Fibroblast of pulmonary artery (primary cell): ENCODE data around the gene RIF1.

Experiments used
- DNase-seq: peaks from one replicate; pipeline ENCODE4 v3.0.0-alpha.2; 2010; ENCODE audit warnings: low read depth
- H3K4me3 ChIP-seq: replicated peaks from 2 replicates; pipeline ENCODE4 v1.5.1; 2011; ENCODE audit warnings: low read depth, mild to moderate bottlenecking, control low read depth, low read length, moderate library complexity
- TF ChIP-seq, protein P1 (sequence below): IDR thresholded peaks from 2 replicates; pipeline ENCODE4 v1.5.1; 2011; ENCODE audit warnings: mild to moderate bottlenecking, control low read depth, low read length, inconsistent platforms; ENCODE audit errors: missing control alignments

RIF1 gene

DNA sequence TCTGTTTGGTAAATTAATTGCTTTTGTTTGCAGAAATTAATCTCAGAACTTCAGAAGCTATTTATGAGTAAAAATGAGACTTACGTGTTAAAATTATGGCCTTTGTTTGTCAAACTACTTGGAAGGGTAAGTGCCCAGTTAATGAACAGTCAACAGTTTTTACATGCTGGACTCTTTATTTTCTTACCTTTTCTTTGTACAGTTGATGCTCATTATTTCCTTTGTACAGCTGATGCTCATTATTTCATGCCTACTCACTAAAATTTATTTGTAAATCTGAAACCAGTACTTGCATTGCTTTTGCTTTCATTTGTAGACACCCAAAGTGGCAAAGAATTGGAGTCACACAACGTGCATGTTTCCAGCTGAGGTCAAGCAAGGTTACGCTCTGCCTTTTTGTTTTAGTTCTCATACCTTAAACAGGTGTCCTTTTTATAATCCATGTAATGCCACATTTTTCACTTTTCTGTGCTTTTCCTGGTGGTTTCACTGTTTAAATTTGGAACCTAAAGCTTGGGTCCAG lies 13.3 kb downstream of the RIF1 start:
- TF ChIP-seq, protein P1, sequence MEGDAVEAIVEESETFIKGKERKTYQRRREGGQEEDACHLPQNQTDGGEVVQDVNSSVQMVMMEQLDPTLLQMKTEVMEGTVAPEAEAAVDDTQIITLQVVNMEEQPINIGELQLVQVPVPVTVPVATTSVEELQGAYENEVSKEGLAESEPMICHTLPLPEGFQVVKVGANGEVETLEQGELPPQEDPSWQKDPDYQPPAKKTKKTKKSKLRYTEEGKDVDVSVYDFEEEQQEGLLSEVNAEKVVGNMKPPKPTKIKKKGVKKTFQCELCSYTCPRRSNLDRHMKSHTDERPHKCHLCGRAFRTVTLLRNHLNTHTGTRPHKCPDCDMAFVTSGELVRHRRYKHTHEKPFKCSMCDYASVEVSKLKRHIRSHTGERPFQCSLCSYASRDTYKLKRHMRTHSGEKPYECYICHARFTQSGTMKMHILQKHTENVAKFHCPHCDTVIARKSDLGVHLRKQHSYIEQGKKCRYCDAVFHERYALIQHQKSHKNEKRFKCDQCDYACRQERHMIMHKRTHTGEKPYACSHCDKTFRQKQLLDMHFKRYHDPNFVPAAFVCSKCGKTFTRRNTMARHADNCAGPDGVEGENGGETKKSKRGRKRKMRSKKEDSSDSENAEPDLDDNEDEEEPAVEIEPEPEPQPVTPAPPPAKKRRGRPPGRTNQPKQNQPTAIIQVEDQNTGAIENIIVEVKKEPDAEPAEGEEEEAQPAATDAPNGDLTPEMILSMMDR = no peak

DNA sequence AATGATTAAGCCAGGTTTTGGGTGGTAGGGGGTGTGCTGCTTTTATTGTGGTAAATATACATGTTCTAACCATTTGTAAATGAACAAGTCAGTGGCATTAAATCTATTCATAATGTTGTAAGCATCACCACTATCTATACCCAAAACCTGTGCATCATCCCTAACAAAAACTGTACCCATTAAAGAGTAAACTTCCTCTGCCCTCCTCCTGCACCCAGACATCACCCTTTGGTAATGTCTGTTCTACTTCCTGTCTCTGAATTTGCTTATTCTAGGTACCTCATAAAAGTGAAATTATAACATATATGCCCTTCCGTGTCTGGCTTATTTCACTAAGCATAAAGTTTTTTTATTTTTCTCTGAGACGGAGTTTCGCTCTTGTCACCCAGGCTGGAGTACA lies 14.1 kb downstream of the RIF1 start:
- no peak for DNase-seq

More for the DNA sequence above, 13.3 kb downstream of the RIF1 start:
- DNase-seq = no peak
- H3K4me3 ChIP-seq = no peak overlapping the region

DNA sequence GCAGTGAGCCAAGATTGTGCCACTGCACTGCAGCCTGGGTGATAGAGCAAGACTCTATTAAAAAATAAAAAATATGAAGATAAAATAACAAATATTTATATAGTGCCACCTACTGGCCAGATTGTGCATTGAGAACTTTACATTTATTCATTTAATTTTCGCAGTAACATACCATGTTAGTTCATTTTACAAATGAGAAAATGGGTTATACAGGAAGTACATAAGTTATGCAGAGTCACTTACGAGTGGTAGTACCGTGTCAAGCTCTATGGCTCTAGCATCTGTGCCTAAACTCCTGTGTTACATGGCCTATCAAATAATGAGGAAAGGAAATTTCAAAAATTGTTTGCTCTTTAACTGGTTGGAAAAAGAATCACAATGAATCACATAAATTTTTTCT lies 27.9 kb downstream of the RIF1 start:
- peak; percentile 61 for DNase-seq
- TF ChIP-seq, protein P1 = peak; percentile 47

More for the DNA sequence above, 14.1 kb downstream of the RIF1 start:
- TF ChIP-seq, protein P1 = no peak
- no peak overlapping the region for H3K4me3 ChIP-seq

DNA sequence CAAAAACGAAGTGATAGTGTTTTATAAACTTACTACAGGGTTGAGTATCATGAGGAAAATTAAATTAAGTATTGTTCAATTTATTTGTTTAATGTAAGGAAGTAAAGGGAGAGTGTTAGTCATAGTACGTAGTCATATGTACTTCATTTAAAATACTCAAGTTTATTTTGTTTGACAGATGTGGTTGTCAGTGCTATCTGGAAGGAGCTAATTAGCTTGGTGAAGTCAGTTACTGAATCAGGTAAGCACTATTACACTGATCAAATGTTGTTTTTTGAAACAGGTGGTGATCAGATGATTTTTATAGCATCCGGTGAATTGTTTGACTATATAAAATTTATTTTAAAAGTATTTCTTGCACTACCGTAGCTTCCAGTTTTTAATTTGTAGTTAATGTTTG lies 28.8 kb downstream of the RIF1 start:
- DNase-seq = no peak
- H3K4me3 ChIP-seq = no peak overlapping the region
- TF ChIP-seq, protein P1 = no peak

More for the DNA sequence above, 27.9 kb downstream of the RIF1 start:
- no peak overlapping the region for H3K4me3 ChIP-seq

DNA sequence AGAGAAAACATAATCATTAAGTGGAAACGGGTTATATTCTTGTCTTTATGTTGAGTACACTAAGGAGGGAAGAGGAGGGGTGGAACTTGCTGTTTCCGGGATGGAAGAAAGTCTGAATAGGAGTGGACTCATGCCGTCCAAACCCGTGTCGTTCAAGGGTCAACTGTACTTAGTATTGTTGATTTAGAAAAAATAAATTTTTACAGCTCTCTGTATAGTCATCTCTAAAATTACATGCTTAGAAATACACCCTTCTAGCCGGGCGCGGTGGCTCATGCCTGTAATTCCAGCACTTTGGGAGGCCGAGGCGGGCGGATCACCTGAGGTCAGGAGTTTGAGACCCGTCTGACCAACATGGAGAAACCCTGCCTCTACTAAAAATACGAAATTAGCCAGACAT lies 29.4 kb downstream of the RIF1 start:
- TF ChIP-seq, protein P1 = no peak
- no peak for DNase-seq
- no peak overlapping the region for H3K4me3 ChIP-seq

DNA sequence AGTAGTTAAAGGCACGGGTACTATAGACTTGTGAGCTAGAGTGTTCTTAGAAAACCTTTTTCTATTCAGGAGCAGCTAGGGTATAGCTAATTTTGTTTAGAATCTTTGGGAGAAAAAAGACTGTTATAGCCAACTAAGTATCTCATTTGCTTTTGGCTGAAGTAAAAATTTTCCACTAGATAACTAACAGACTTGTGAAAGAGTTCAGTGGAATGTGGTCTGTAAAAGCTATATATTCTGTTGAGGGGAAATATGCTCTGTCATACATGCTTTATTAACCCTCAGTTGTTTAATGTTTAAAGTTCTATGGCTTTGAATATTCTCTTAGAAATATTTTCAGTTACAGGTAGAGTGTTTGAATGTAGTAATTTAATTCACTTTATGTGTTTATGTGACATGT lies 49.7 kb downstream of the RIF1 start:
- peak; percentile 58 for DNase-seq
- no peak overlapping the region for H3K4me3 ChIP-seq
- TF ChIP-seq, protein P1 = no peak

DNA sequence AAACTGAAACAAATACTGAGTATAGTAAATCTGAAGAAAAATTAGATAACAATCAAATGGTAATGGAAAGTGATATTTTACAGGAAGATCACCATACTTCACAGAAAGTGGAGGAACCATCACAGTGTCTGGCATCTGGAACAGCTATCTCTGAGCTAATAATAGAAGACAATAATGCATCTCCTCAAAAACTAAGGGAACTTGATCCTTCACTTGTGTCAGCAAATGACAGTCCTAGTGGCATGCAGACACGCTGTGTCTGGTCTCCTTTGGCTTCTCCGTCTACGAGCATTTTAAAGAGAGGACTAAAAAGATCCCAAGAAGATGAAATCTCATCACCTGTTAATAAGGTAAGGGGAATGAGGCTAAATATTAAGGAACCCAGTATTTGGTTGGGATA lies 56.1 kb downstream of the RIF1 start:
- no peak overlapping the region for H3K4me3 ChIP-seq
- TF ChIP-seq, protein P1 = no peak
- no peak for DNase-seq
